ENCODE measurements around the gene METTL15.

The METTL15 gene

DNA sequence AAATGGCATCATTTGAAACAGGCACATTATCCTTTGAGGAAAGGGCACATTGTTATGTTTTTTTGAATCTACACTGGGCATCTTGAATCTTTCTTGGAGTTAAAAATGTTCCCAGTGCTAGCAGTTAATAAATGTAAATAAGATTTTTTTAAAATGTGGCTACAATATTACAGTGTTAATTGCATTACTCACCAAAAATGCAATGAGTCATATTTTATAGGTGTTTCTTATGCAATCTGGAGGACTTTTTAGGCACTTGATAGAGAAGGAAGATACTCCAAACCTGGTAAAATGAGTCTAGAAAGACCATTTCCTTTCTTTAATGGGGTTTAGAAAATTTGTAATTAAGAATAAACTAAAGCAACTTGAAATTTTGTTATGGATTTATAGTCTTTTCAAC, 238.0 kb downstream of the METTL15 start:
- H3K4me3 ChIP-seq (ENCODE audit: low read length) = no peak overlapping the region
- no peaks in the 10 kb centered on the region for H3K9me3 ChIP-seq (replicated peaks; ENCODE audit: insufficient read depth, low read length)
- no peaks in the 10 kb centered on the region for H4K20me1 ChIP-seq (ENCODE audit: insufficient read depth, low read length)
- no peak overlapping the region for H3K4me2 ChIP-seq (ENCODE audit: low read depth, low read length)
- no peaks in the 10 kb centered on the region for H3K27me3 ChIP-seq (replicated peaks; ENCODE audit: insufficient read depth, low read length)
- no peaks in the 10 kb centered on the region for H3K79me2 ChIP-seq (ENCODE audit: low read length)
- DNase-seq = no peak
- H3K9ac ChIP-seq (ENCODE audit: low read length) = no peak overlapping the region
- H3K9me2 ChIP-seq (replicated peaks; ENCODE audit: insufficient read depth, low read length) = no peaks in the 10 kb centered on the region
- no peak overlapping the region for H3K27ac ChIP-seq (ENCODE audit: low read length)
- H3K4me1 ChIP-seq (ENCODE audit: low read length) = no peaks in the 10 kb centered on the region
- TF ChIP-seq, protein P1, sequence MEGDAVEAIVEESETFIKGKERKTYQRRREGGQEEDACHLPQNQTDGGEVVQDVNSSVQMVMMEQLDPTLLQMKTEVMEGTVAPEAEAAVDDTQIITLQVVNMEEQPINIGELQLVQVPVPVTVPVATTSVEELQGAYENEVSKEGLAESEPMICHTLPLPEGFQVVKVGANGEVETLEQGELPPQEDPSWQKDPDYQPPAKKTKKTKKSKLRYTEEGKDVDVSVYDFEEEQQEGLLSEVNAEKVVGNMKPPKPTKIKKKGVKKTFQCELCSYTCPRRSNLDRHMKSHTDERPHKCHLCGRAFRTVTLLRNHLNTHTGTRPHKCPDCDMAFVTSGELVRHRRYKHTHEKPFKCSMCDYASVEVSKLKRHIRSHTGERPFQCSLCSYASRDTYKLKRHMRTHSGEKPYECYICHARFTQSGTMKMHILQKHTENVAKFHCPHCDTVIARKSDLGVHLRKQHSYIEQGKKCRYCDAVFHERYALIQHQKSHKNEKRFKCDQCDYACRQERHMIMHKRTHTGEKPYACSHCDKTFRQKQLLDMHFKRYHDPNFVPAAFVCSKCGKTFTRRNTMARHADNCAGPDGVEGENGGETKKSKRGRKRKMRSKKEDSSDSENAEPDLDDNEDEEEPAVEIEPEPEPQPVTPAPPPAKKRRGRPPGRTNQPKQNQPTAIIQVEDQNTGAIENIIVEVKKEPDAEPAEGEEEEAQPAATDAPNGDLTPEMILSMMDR (IDR thresholded peaks at IDR 0.05; ENCODE audit: low read length) = no peak
- TF ChIP-seq EZH2 (optimal IDR thresholded peaks at IDR 0.05; ENCODE audit: low read depth, low read length) = no peak
- TF ChIP-seq EZH2phosphoT487 (IDR thresholded peaks at IDR 0.05; ENCODE audit: low read length) = no peak
- H2AFZ ChIP-seq (ENCODE audit: low read length) = no peak overlapping the region
- H3F3A ChIP-seq (ENCODE audit: insufficient read depth, low read length) = no peaks in the 10 kb centered on the region
- H3K36me3 ChIP-seq (replicated peaks; ENCODE audit: insufficient read depth, low read length) = no peaks in the 10 kb centered on the region

DNA sequence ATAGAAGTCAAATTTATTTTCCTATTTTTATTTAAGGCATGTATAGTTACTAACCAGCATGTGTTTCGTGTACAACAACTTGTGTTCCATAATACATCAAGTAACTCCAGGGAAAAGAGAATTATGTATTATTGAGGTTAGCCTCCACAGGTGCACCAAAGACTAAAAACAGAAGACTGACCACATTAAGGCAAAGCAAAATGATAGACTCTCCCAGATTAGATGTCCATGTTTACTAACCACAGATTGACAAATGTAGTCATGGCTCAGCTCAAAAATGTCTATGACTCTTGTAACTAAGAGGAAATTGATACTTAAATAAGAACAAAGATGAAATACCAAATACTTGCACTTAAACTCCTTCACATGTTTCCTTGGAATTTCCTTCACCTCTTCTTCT, 238.5 kb downstream of the METTL15 start:
- no peak overlapping the region for H3K27ac ChIP-seq (ENCODE audit: low read length)
- H3F3A ChIP-seq (ENCODE audit: insufficient read depth, low read length) = no peaks in the 10 kb centered on the region
- H3K9me2 ChIP-seq (replicated peaks; ENCODE audit: insufficient read depth, low read length) = no peaks in the 10 kb centered on the region
- H3K4me1 ChIP-seq (ENCODE audit: low read length) = no peaks in the 10 kb centered on the region
- no peaks in the 10 kb centered on the region for H3K9me3 ChIP-seq (replicated peaks; ENCODE audit: insufficient read depth, low read length)
- H3K79me2 ChIP-seq (ENCODE audit: low read length) = no peaks in the 10 kb centered on the region
- TF ChIP-seq EZH2 (optimal IDR thresholded peaks at IDR 0.05; ENCODE audit: low read depth, low read length) = no peak
- TF ChIP-seq EZH2phosphoT487 (IDR thresholded peaks at IDR 0.05; ENCODE audit: low read length) = no peak
- TF ChIP-seq, protein P1 (IDR thresholded peaks at IDR 0.05; ENCODE audit: low read length) = no peak
- no peaks in the 10 kb centered on the region for H3K27me3 ChIP-seq (replicated peaks; ENCODE audit: insufficient read depth, low read length)
- no peak overlapping the region for H2AFZ ChIP-seq (ENCODE audit: low read length)
- no peaks in the 10 kb centered on the region for H4K20me1 ChIP-seq (ENCODE audit: insufficient read depth, low read length)
- H3K4me2 ChIP-seq (ENCODE audit: low read depth, low read length) = no peak overlapping the region
- no peak overlapping the region for H3K4me3 ChIP-seq (ENCODE audit: low read length)
- H3K9ac ChIP-seq (ENCODE audit: low read length) = no peak overlapping the region
- DNase-seq = no peak
- H3K36me3 ChIP-seq (replicated peaks; ENCODE audit: insufficient read depth, low read length) = no peaks in the 10 kb centered on the region

DNA sequence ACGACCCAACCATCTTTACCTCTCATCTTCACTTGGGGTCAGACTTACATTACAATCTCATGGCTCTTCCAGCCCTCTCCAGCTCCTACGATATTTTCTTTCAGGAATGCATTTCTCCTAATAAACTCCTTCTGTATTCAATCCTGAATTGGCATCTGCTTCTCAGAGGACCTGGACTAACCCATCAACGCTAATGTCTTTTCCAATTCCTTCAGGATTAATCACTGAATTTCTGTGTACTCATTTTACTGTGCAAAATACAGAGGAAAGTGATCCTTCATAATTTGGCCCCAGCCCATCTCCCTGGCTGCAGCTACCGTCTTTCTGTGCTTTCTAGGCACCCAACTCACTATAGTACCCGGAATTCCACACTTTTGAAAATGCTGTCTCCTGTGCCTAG, 239.2 kb downstream of the METTL15 start:
- no peaks in the 10 kb centered on the region for H3K9me2 ChIP-seq (replicated peaks; ENCODE audit: insufficient read depth, low read length)
- no peaks in the 10 kb centered on the region for H3K27me3 ChIP-seq (replicated peaks; ENCODE audit: insufficient read depth, low read length)
- TF ChIP-seq EZH2 (optimal IDR thresholded peaks at IDR 0.05; ENCODE audit: low read depth, low read length) (no peak), EZH2phosphoT487 (IDR thresholded peaks at IDR 0.05; ENCODE audit: low read length) (no peak)
- TF ChIP-seq, protein P1 (IDR thresholded peaks at IDR 0.05; ENCODE audit: low read length) = no peak

More for the DNA sequence above, 239.2 kb downstream of the METTL15 start:
- H3K4me1 ChIP-seq (ENCODE audit: low read length) = no peaks in the 10 kb centered on the region
- H3K36me3 ChIP-seq (replicated peaks; ENCODE audit: insufficient read depth, low read length) = no peaks in the 10 kb centered on the region
- H3K4me3 ChIP-seq (ENCODE audit: low read length) = no peak overlapping the region
- H3K4me2 ChIP-seq (ENCODE audit: low read depth, low read length) = no peak overlapping the region
- no peaks in the 10 kb centered on the region for H4K20me1 ChIP-seq (ENCODE audit: insufficient read depth, low read length)
- H2AFZ ChIP-seq (ENCODE audit: low read length) = no peak overlapping the region
- H3K9ac ChIP-seq (ENCODE audit: low read length) = no peak overlapping the region
- no peaks in the 10 kb centered on the region for H3K79me2 ChIP-seq (ENCODE audit: low read length)
- no peaks in the 10 kb centered on the region for H3K9me3 ChIP-seq (replicated peaks; ENCODE audit: insufficient read depth, low read length)
- H3F3A ChIP-seq (ENCODE audit: insufficient read depth, low read length) = no peaks in the 10 kb centered on the region
- no peak for DNase-seq
- H3K27ac ChIP-seq (ENCODE audit: low read length) = no peak overlapping the region

Measured in MM.1S (cell line).